PC-9 (cell line): ENCODE results near the gene ZNF99. TPM values are rescaled to one million over a fixed set of nuclear protein-coding genes. Genes with fewer than 3 reads are reported as not detected.

Experiments
- Bru-seq: library from RNA; stranded (reverse); fragments of 400-500 nt; gene quantifications from one replicate; lab custom pipeline; 2021; lab: Mats Ljungman, UMichigan
- BruChase-seq, 2 experiments: library from RNA; stranded (reverse); fragments of 400-500 nt; gene quantifications; one replicate each; lab custom pipeline; 2021; lab: Mats Ljungman, UMichigan
- BruUV-seq: library from RNA; stranded (reverse); fragments of 400-500 nt; replicated peaks from 2 replicates; lab custom pipeline; 2021; lab: Mats Ljungman, UMichigan
- CTCF ChIA-PET: fragments of 300-600 bp; sonication (Branson Sonifier 250); formaldehyde crosslinking; loops from one replicate; lab custom pipeline; 2022; ENCODE audit warnings: antibody characterized with exemption; lab: Charles Lee
- POLR2A ChIA-PET: fragments of 300-600 bp; sonication (Branson Sonifier 250); formaldehyde crosslinking; loops from one replicate; lab custom pipeline; 2022; ENCODE audit warnings: antibody characterized with exemption; ENCODE audit not compliant: unreplicated experiment; lab: Charles Lee
- DNase-seq, 2 experiments: peaks; one replicate each; pipeline versions ENCODE4 v3.0.0 to v3.0.0-alpha.2; 2015 to 2022; ENCODE audit warnings: mixed read lengths in 1 of 2
- H2AFZ ChIP-seq: fragments of 200-600 bp; sonication (generic); 2 replicates; pipeline ENCODE4 v1.8.1; 2017; ENCODE audit warnings: antibody characterized with exemption
- H3F3A ChIP-seq: fragments of 200-600 bp; sonication (generic); 2 replicates; pipeline ENCODE4 v1.8.1; 2017; ENCODE audit warnings: antibody characterized with exemption, mild to moderate bottlenecking, low read depth; ENCODE audit not compliant: insufficient read depth
- H3K27ac ChIP-seq: fragments of 200-600 bp; sonication (generic); 2 replicates; pipeline ENCODE4 v1.6.1; 2016; ENCODE audit warnings: mixed run types
- H3K27me3 ChIP-seq: fragments of 200-600 bp; sonication (generic); 2 replicates; pipeline ENCODE4 v1.6.1; 2016; ENCODE audit warnings: low read depth, mixed run types; ENCODE audit not compliant: insufficient read depth
- H3K36me3 ChIP-seq: fragments of 200-600 bp; sonication (generic); 2 replicates; pipeline ENCODE4 v1.6.1; 2016; ENCODE audit warnings: low read depth, mixed run types
- H3K4me1 ChIP-seq: fragments of 200-600 bp; sonication (generic); replicated peaks from 2 replicates; pipeline ENCODE4 v1.6.1; 2016; ENCODE audit warnings: mixed run types; ENCODE audit not compliant: insufficient read depth
- H3K4me2 ChIP-seq: fragments of 200-600 bp; sonication (generic); 2 replicates; pipeline ENCODE4 v1.6.1; 2017; ENCODE audit warnings: mixed run types
- H3K4me3 ChIP-seq: fragments of 200-600 bp; sonication (generic); 2 replicates; pipeline ENCODE4 v1.6.1; 2016; ENCODE audit warnings: mixed run types
- H3K79me2 ChIP-seq: fragments of 200-600 bp; sonication (generic); 2 replicates; pipeline ENCODE4 v1.6.1; 2017; ENCODE audit warnings: low read depth, mixed run types
- H3K9me2 ChIP-seq: fragments of 200-600 bp; sonication (generic); 2 replicates; pipeline ENCODE4 v1.8.1; 2017; ENCODE audit warnings: mild to moderate bottlenecking; ENCODE audit not compliant: insufficient read depth
- H3K9me3 ChIP-seq: fragments of 200-600 bp; sonication (generic); 2 replicates; pipeline ENCODE4 v1.8.1; 2016; ENCODE audit warnings: low read depth; ENCODE audit not compliant: insufficient read depth
- H4K20me1 ChIP-seq: fragments of 200-600 bp; sonication (generic); 2 replicates; pipeline ENCODE4 v1.8.1; 2017; ENCODE audit not compliant: insufficient read depth
- CTCF ChIP-seq: fragments of 200-600 bp; sonication (generic); conservative IDR thresholded peaks from 2 replicates; pipeline ENCODE4 v1.6.1; 2017; ENCODE audit warnings: mixed run types, antibody characterized with exemption, mild to moderate bottlenecking, moderate library complexity
- EZH2 ChIP-seq: fragments of 200-600 bp; sonication (generic); IDR thresholded peaks from 2 replicates; pipeline ENCODE4 v1.8.0; 2017; ENCODE audit warnings: antibody characterized with exemption, low read depth
- intact Hi-C: fragments of 100-400 bp; cut with micrococcal nuclease; formaldehyde crosslinking; loops from one replicate; pipeline ENCODE4 v1.10.0; 2022; ENCODE audit not compliant: unreplicated experiment
- long read RNA-seq: library from polyadenylated mRNA; stranded (forward); transcript quantifications from one replicate; pipeline ENCODE4 v2.0.0, GENCODE V29; 2022
- total RNA-seq: library from RNA; stranded (reverse); gene quantifications from 2 replicates; pipeline ENCODE4 v1.2.3, GENCODE V29; 2021

Gene ZNF99
- total RNA-seq (not detected in 2 replicates), Bru-seq, nascent RNA (not detected), BruChase-seq, experiment 1, labeled RNA remaining after a 2-hour chase (percentile 1 among the genes with signal in this experiment), BruChase-seq, experiment 2, labeled RNA remaining after a 6-hour chase (not detected)
- long read RNA-seq = 0 reads

- Histone ChIP-seq H4K20me1 (no peaks in the 10 kb centered on the region), H3K4me1 (no peaks in the 10 kb centered on the region), H3K27me3 (no peaks in the 10 kb centered on the region), H3K36me3 (no peaks in the 10 kb centered on the region), H3K9me2 (no peaks in the 10 kb centered on the region), H3K27ac (no peak within 1 kb of the TSS), H3K4me2 (no peak within 1 kb of the TSS), H2AFZ (no peak within 1 kb of the TSS), H3K79me2 (no peaks in the 10 kb centered on the region), H3K9me3 (no peaks in the 10 kb centered on the region), H3F3A (no peaks in the 10 kb centered on the region), H3K4me3 (no peak within 1 kb of the TSS)
- intact Hi-C loops = no loop called here
- no peak for DNase-seq
- ChIA-PET POLR2A (no interaction called here), CTCF (no interaction called here)
- BruUV-seq = no TSS peak
- TF ChIP-seq CTCF (no peak), EZH2 (no peak)
These were observed at the start of gene ZNF99 for GRCh38 chr19:22783651-22784410. TSS of gene ZNF99 (minus strand) at chr19:22784151. CDS start at chr19:22784016, 135 bp downstream.

GRCh38 chr19:22832031-22832762, 48.2 kb upstream of the ZNF99 start, which contains the start of gene ZNF723:
TSS of gene ZNF723 (plus strand) at chr19:22832291. CDS start at chr19:22832380, 89 bp downstream.
- CTCF ChIA-PET = no interaction called here

More at GRCh38 chr19:22832031-22832762, 48.2 kb upstream of the ZNF99 start, which contains the start of gene ZNF723:
- Histone ChIP-seq H4K20me1 (no peaks in the 10 kb centered on the region), H3K4me3 (no peak within 1 kb of the TSS), H3F3A (no peaks in the 10 kb centered on the region), H3K27ac (no peak within 1 kb of the TSS), H3K4me2 (no peak within 1 kb of the TSS), H3K9me3 (peaks cover 15% of the 10 kb centered on the region; the same call in 1 of the 2 replicates), H3K27me3 (no peaks in the 10 kb centered on the region), H3K9me2 (no peaks in the 10 kb centered on the region), H3K36me3 (no peaks in the 10 kb centered on the region), H3K79me2 (no peaks in the 10 kb centered on the region), H2AFZ (no peak within 1 kb of the TSS), H3K4me1 (no peaks in the 10 kb centered on the region)
- intact Hi-C loops = no loop called here
- DNase-seq = no peak
- POLR2A ChIA-PET = no interaction called here
- BruUV-seq = no TSS peak
- TF ChIP-seq EZH2 (no peak), CTCF (no peak)
